Activated naive CD8-positive, alpha-beta T cell (primary cell): ENCODE data around the gene PNRC1.
"Not testable (repeated sequence)": the region's sequence is repeated elsewhere in the genome, so short reads cannot be mapped to it uniquely, and the experiment has no call there.

Experiments
- H3K27ac Mint-ChIP-seq: one replicate; pipeline ENCODE4 v1.8.0; 2021; ENCODE audit warnings: mixed read lengths
- H3K27me3 Mint-ChIP-seq: one replicate; pipeline ENCODE4 v1.8.0; 2021; ENCODE audit warnings: mixed read lengths
- H3K36me3 Mint-ChIP-seq: one replicate; pipeline ENCODE4 v1.8.0; 2021; ENCODE audit warnings: mixed read lengths
- H3K4me1 Mint-ChIP-seq: one replicate; pipeline ENCODE4 v1.8.0; 2021; ENCODE audit warnings: low read depth, mixed read lengths
- H3K4me3 Mint-ChIP-seq: one replicate; pipeline ENCODE4 v1.8.0; 2021; ENCODE audit warnings: mild to moderate bottlenecking, mixed read lengths
- H3K9me3 Mint-ChIP-seq: one replicate; pipeline ENCODE4 v1.8.0; 2021; ENCODE audit warnings: low read depth, mixed read lengths

The PNRC1 gene

GRCh38 chr6:89048985-89049384, 31.6 kb upstream of the PNRC1 start:
- Mint-ChIP-seq H3K36me3 (peaks cover 1% of the 10 kb centered on the region), H3K4me3 (no peak overlapping the region), H3K27ac (no peak overlapping the region), H3K4me1 (peaks cover 19% of the 10 kb centered on the region), H3K27me3 (no peaks in the 10 kb centered on the region), H3K9me3 (peaks cover 1% of the 10 kb centered on the region)

GRCh38 chr6:89050155-89050554, 30.4 kb upstream of the PNRC1 start:
- no peak overlapping the region for H3K4me3 Mint-ChIP-seq
- peaks cover 19% of the 10 kb centered on the region for H3K4me1 Mint-ChIP-seq
- peak overlapping the region; percentile 0 for H3K27ac Mint-ChIP-seq
- peaks cover 4% of the 10 kb centered on the region for H3K36me3 Mint-ChIP-seq
- peaks cover 5% of the 10 kb centered on the region for H3K9me3 Mint-ChIP-seq
- no peaks in the 10 kb centered on the region for H3K27me3 Mint-ChIP-seq

GRCh38 chr6:89050697-89051096, 29.9 kb upstream of the PNRC1 start:
- H3K27me3 Mint-ChIP-seq, result no peaks in the 10 kb centered on the region
- no peak overlapping the region for H3K4me3 Mint-ChIP-seq
- peak overlapping the region; percentile 0 for H3K27ac Mint-ChIP-seq
- H3K9me3 Mint-ChIP-seq, result peaks cover 5% of the 10 kb centered on the region
- H3K4me1 Mint-ChIP-seq, result peaks cover 19% of the 10 kb centered on the region
- peaks cover 4% of the 10 kb centered on the region for H3K36me3 Mint-ChIP-seq

GRCh38 chr6:89051676-89052075, 28.9 kb upstream of the PNRC1 start:
- Mint-ChIP-seq H3K9me3 (peaks cover 5% of the 10 kb centered on the region), H3K27ac (peak overlapping the region; percentile 84), H3K4me3 (no peak overlapping the region), H3K27me3 (no peaks in the 10 kb centered on the region), H3K36me3 (peaks cover 4% of the 10 kb centered on the region), H3K4me1 (peaks cover 19% of the 10 kb centered on the region)

- peaks cover 19% of the 10 kb centered on the region for H3K4me1 Mint-ChIP-seq
- peaks cover 4% of the 10 kb centered on the region for H3K36me3 Mint-ChIP-seq
- H3K27ac Mint-ChIP-seq, result no peak overlapping the region
- H3K4me3 Mint-ChIP-seq, result no peak overlapping the region
- no peaks in the 10 kb centered on the region for H3K27me3 Mint-ChIP-seq
- H3K9me3 Mint-ChIP-seq, result peaks cover 5% of the 10 kb centered on the region
Observed at GRCh38 chr6:89054208-89054607, 26.3 kb upstream of the PNRC1 start.

GRCh38 chr6:89057759-89058158, 22.8 kb upstream of the PNRC1 start:
- Mint-ChIP-seq H3K27me3 (no peaks in the 10 kb centered on the region), H3K9me3 (peaks cover 5% of the 10 kb centered on the region), H3K4me3 (no peak overlapping the region), H3K4me1 (no peaks in the 10 kb centered on the region), H3K27ac (no peak overlapping the region), H3K36me3 (peaks cover 4% of the 10 kb centered on the region)

- peaks cover 5% of the 10 kb centered on the region for H3K9me3 Mint-ChIP-seq
- peaks cover 4% of the 10 kb centered on the region for H3K36me3 Mint-ChIP-seq
- H3K4me1 Mint-ChIP-seq, result no peaks in the 10 kb centered on the region
- no peak overlapping the region for H3K4me3 Mint-ChIP-seq
- no peak overlapping the region for H3K27ac Mint-ChIP-seq
- no peaks in the 10 kb centered on the region for H3K27me3 Mint-ChIP-seq
Observed at GRCh38 chr6:89058627-89059026, 21.9 kb upstream of the PNRC1 start.

- Mint-ChIP-seq H3K27me3 (no peaks in the 10 kb centered on the region), H3K27ac (no peak overlapping the region), H3K36me3 (no peaks in the 10 kb centered on the region), H3K4me1 (no peaks in the 10 kb centered on the region), H3K4me3 (no peak overlapping the region), H3K9me3 (peaks cover 2% of the 10 kb centered on the region)
Observed at GRCh38 chr6:89059227-89059626, 21.3 kb upstream of the PNRC1 start.

- no peak overlapping the region for H3K27ac Mint-ChIP-seq
- no peaks in the 10 kb centered on the region for H3K36me3 Mint-ChIP-seq
- no peaks in the 10 kb centered on the region for H3K4me1 Mint-ChIP-seq
- no peaks in the 10 kb centered on the region for H3K27me3 Mint-ChIP-seq
- no peak overlapping the region for H3K4me3 Mint-ChIP-seq
- no peaks in the 10 kb centered on the region for H3K9me3 Mint-ChIP-seq
Observed at GRCh38 chr6:89063881-89064280, 16.7 kb upstream of the PNRC1 start.

- H3K27ac Mint-ChIP-seq, H3K4me3 Mint-ChIP-seq, H3K36me3 Mint-ChIP-seq, H3K4me1 Mint-ChIP-seq, H3K27me3 Mint-ChIP-seq, H3K9me3 Mint-ChIP-seq: not testable (repeated sequence)
Observed at GRCh38 chr6:89064931-89065330, 15.6 kb upstream of the PNRC1 start.

- not testable (repeated sequence) for H3K36me3 Mint-ChIP-seq, H3K9me3 Mint-ChIP-seq, H3K27me3 Mint-ChIP-seq, H3K4me1 Mint-ChIP-seq, H3K4me3 Mint-ChIP-seq, H3K27ac Mint-ChIP-seq
Observed at GRCh38 chr6:89066121-89066520, 14.4 kb upstream of the PNRC1 start.

- H3K4me1 Mint-ChIP-seq, result no peaks in the 10 kb centered on the region
- H3K9me3 Mint-ChIP-seq, result no peaks in the 10 kb centered on the region
- H3K4me3 Mint-ChIP-seq, result no peak overlapping the region
- H3K27ac Mint-ChIP-seq, result no peak overlapping the region
- H3K36me3 Mint-ChIP-seq, result no peaks in the 10 kb centered on the region
- peaks cover 4% of the 10 kb centered on the region for H3K27me3 Mint-ChIP-seq
Observed at GRCh38 chr6:89066940-89067646, 13.5 kb upstream of the PNRC1 start.

- no peaks in the 10 kb centered on the region for H3K9me3 Mint-ChIP-seq
- H3K4me3 Mint-ChIP-seq, result no peak overlapping the region
- no peak overlapping the region for H3K27ac Mint-ChIP-seq
- H3K4me1 Mint-ChIP-seq, result no peaks in the 10 kb centered on the region
- H3K27me3 Mint-ChIP-seq, result peaks cover 4% of the 10 kb centered on the region
- H3K36me3 Mint-ChIP-seq, result no peaks in the 10 kb centered on the region
Observed at GRCh38 chr6:89067796-89068195, 12.8 kb upstream of the PNRC1 start.

- Mint-ChIP-seq H3K4me1 (no peaks in the 10 kb centered on the region), H3K9me3 (no peaks in the 10 kb centered on the region), H3K27ac (no peak overlapping the region), H3K36me3 (no peaks in the 10 kb centered on the region), H3K27me3 (peaks cover 4% of the 10 kb centered on the region), H3K4me3 (no peak overlapping the region)
Observed at GRCh38 chr6:89068695-89069094, 11.9 kb upstream of the PNRC1 start.

GRCh38 chr6:89069536-89070163, 10.9 kb upstream of the PNRC1 start:
- H3K4me1 Mint-ChIP-seq, result no peaks in the 10 kb centered on the region
- H3K9me3 Mint-ChIP-seq, result no peaks in the 10 kb centered on the region
- H3K36me3 Mint-ChIP-seq, result no peaks in the 10 kb centered on the region
- peaks cover 4% of the 10 kb centered on the region for H3K27me3 Mint-ChIP-seq
- H3K4me3 Mint-ChIP-seq, result no peak overlapping the region
- peak overlapping the region; percentile 46 for H3K27ac Mint-ChIP-seq

- Mint-ChIP-seq H3K36me3 (no peaks in the 10 kb centered on the region), H3K27ac (no peak overlapping the region), H3K27me3 (peaks cover 4% of the 10 kb centered on the region), H3K4me3 (no peak overlapping the region), H3K4me1 (no peaks in the 10 kb centered on the region), H3K9me3 (no peaks in the 10 kb centered on the region)
Observed at GRCh38 chr6:89071036-89071435, 9.5 kb upstream of the PNRC1 start.
